GM23338 (cell line): ENCODE data around the gene TCF20. TPM values are rescaled to one million over a fixed set of nuclear protein-coding genes. Genes with fewer than 3 reads are reported as not detected.

Experiments used
- ATAC-seq: fragments of 200-7000 bp; cut with Tn5 transposase; 3 replicates; pipeline ENCODE4 v1.9.1; 2020
- DNase-seq: peaks from one replicate; pipeline ENCODE4 v3.0.0-alpha.2; 2015; ENCODE audit warnings: low spot score
- H2AFZ ChIP-seq: fragments of 200-600 bp; sonication (generic); 2 replicates; pipeline ENCODE4 v1.8.0; 2016; ENCODE audit warnings: antibody characterized with exemption, mild to moderate bottlenecking, moderate library complexity
- H3F3A ChIP-seq: fragments of 200-600 bp; sonication (generic); replicated peaks from 2 replicates; pipeline ENCODE4 v1.8.0; 2017; ENCODE audit warnings: antibody characterized with exemption, mixed run types, low read depth
- H3K27ac ChIP-seq: fragments of 200-600 bp; sonication (generic); 2 replicates; pipeline ENCODE4 v1.6.1; 2016; ENCODE audit warnings: low read depth
- H3K27me3 ChIP-seq: fragments of 200-600 bp; sonication (generic); 2 replicates; pipeline ENCODE4 v1.8.0; 2016; ENCODE audit warnings: mild to moderate bottlenecking, mixed run types, moderate library complexity; ENCODE audit not compliant: insufficient read depth
- H3K36me3 ChIP-seq: fragments of 200-600 bp; sonication (generic); 2 replicates; pipeline ENCODE4 v1.8.0; 2016; ENCODE audit warnings: mild to moderate bottlenecking; ENCODE audit not compliant: insufficient read depth
- H3K4me1 ChIP-seq: fragments of 200-600 bp; sonication (generic); 2 replicates; pipeline ENCODE4 v1.8.0; 2016; ENCODE audit warnings: mild to moderate bottlenecking, moderate library complexity; ENCODE audit not compliant: insufficient read depth
- H3K4me2 ChIP-seq: fragments of 200-600 bp; sonication (generic); 2 replicates; pipeline ENCODE4 v1.7.1; 2017; ENCODE audit warnings: mixed run types
- H3K4me3 ChIP-seq: fragments of 200-600 bp; sonication (generic); 2 replicates; pipeline ENCODE4 v1.6.1; 2016; ENCODE audit warnings: mixed run types
- H3K79me2 ChIP-seq: fragments of 200-600 bp; sonication (generic); replicated peaks from 2 replicates; pipeline ENCODE4 v1.8.0; 2017; ENCODE audit warnings: mild to moderate bottlenecking; ENCODE audit not compliant: insufficient read depth
- H3K9me2 ChIP-seq: fragments of 200-600 bp; sonication (generic); 2 replicates; pipeline ENCODE4 v1.8.0; 2017; ENCODE audit not compliant: insufficient read depth
- H4K20me1 ChIP-seq: fragments of 200-600 bp; sonication (generic); replicated peaks from 2 replicates; pipeline ENCODE4 v1.8.0; 2017; ENCODE audit warnings: mild to moderate bottlenecking; ENCODE audit not compliant: insufficient read depth
- H3K27ac Mint-ChIP-seq: 2 replicates; pipeline ENCODE4 v1.8.0; 2020; ENCODE audit warnings: inconsistent platforms, mild to moderate bottlenecking, moderate library complexity, mixed read lengths
- H3K27me3 Mint-ChIP-seq: 3 replicates; pipeline ENCODE4 v1.8.0; 2022; ENCODE audit warnings: low read depth, mild to moderate bottlenecking, moderate library complexity, mixed read lengths, inconsistent platforms; ENCODE audit not compliant: insufficient read depth, poor library complexity
- H3K36me3 Mint-ChIP-seq: 3 replicates; pipeline ENCODE4 v1.8.0; 2021; ENCODE audit warnings: low read depth, mild to moderate bottlenecking, inconsistent platforms, moderate library complexity, mixed read lengths
- H3K4me1 Mint-ChIP-seq: 3 replicates; pipeline ENCODE4 v1.8.0; 2020; ENCODE audit warnings: mild to moderate bottlenecking, inconsistent platforms, mixed read lengths
- H3K4me3 Mint-ChIP-seq: 3 replicates; pipeline ENCODE4 v1.8.0; 2021; ENCODE audit warnings: moderate library complexity, mild to moderate bottlenecking, inconsistent platforms, mixed read lengths
- H3K9me3 Mint-ChIP-seq: 3 replicates; pipeline ENCODE4 v1.8.0; 2020; ENCODE audit warnings: moderate library complexity, mild to moderate bottlenecking, inconsistent platforms, mixed read lengths
- CREB1 ChIP-seq: fragments of 250-450 bp; sonication (Bioruptor Pico); IDR thresholded peaks from 2 replicates; pipeline ENCODE4 v1.5.0; 2020; ENCODE audit warnings: low read depth, mild to moderate bottlenecking, moderate library complexity
- EZH2 ChIP-seq: fragments of 200-600 bp; sonication (generic); IDR thresholded peaks from one replicate; pipeline ENCODE4 v1.8.0; 2017; ENCODE audit warnings: antibody characterized with exemption, mild to moderate bottlenecking, low read depth; ENCODE audit not compliant: unreplicated experiment
- EZH2phosphoT487 ChIP-seq: fragments of 200-600 bp; sonication (generic); IDR thresholded peaks from one replicate; pipeline ENCODE4 v1.8.1; 2018; ENCODE audit warnings: antibody characterized with exemption; ENCODE audit not compliant: unreplicated experiment
- NANOG ChIP-seq: IDR thresholded peaks from 2 replicates; pipeline ENCODE4 v1.6.1; 2016; ENCODE audit warnings: antibody characterized with exemption, borderline replicate concordance
- REST ChIP-seq: IDR thresholded peaks from one replicate; pipeline ENCODE4 v1.6.1; 2018; ENCODE audit warnings: antibody characterized with exemption; ENCODE audit not compliant: unreplicated experiment
- ZNF331 ChIP-seq: fragments of 250-450 bp; sonication (Bioruptor Pico); IDR thresholded peaks from 2 replicates; pipeline ENCODE4 v1.5.0; 2020; ENCODE audit warnings: low read depth, mild to moderate bottlenecking, moderate library complexity
- polyA plus RNA-seq: library from polyadenylated mRNA; unstranded; fragments of >200 nt; fragmentation: Nextera tagmentation; extraction: Ambion mirVana; gene quantifications from 2 replicates; pipeline ENCODE4 v1.2.1, GENCODE V29; 2016
- total RNA-seq: library from RNA; depleted of rRNA; stranded (reverse); fragments of >200 nt; shearing (Covaris generic); gene quantifications from 2 replicates; pipeline ENCODE4 v1.2.3, GENCODE V29; 2014
- TF ChIP-seq, protein P1 (sequence below): fragments of 250-450 bp; sonication (Bioruptor Pico); IDR thresholded peaks from 2 replicates; pipeline ENCODE4 v1.5.0; 2020; ENCODE audit warnings: mild to moderate bottlenecking, moderate library complexity
- TF ChIP-seq, protein P2 (sequence below): IDR thresholded peaks from 2 replicates; pipeline ENCODE4 v1.6.1; 2016; ENCODE audit warnings: antibody characterized with exemption

TCF20 gene
- total and polyA plus RNA-seq, 2 experiments from 2014 or later: 6.4 to 68.7 TPM

DNA sequence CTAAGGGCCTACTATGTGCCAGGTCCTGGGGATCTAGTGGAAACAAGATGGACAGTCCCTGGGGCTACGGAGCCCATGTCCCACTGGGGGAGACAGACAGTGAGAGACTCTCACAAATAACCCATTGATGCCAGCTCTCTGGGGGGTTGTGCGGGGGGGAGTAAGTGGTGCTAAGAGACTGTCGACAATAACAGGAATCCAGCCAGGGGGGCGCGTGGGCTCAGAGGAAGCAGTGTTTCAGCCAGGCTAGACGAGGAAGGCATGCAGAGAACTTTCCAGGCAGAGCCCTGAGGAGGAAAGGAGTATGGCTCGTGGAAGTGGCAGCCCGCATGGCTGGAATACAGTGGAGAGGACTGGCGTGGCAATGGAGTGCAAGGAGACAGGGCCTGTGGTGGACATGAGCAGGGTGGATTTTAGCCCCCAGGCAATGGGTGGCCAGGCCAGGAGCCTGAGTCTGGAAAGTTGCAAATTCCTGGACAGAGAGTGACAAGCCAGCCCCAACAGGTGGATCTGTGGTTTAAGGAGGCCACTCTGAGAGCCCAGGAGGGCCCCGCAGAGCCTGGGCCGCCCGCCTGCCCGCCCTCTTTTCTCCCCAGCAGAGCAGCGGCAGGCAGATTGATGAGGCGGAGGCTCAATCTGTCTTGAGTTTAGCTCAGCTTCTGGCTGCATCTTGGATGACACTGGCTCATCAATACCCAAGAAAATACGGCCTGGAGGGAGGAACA lies 40.0 kb upstream of the TCF20 start (continued):
- TF ChIP-seq, protein P1, sequence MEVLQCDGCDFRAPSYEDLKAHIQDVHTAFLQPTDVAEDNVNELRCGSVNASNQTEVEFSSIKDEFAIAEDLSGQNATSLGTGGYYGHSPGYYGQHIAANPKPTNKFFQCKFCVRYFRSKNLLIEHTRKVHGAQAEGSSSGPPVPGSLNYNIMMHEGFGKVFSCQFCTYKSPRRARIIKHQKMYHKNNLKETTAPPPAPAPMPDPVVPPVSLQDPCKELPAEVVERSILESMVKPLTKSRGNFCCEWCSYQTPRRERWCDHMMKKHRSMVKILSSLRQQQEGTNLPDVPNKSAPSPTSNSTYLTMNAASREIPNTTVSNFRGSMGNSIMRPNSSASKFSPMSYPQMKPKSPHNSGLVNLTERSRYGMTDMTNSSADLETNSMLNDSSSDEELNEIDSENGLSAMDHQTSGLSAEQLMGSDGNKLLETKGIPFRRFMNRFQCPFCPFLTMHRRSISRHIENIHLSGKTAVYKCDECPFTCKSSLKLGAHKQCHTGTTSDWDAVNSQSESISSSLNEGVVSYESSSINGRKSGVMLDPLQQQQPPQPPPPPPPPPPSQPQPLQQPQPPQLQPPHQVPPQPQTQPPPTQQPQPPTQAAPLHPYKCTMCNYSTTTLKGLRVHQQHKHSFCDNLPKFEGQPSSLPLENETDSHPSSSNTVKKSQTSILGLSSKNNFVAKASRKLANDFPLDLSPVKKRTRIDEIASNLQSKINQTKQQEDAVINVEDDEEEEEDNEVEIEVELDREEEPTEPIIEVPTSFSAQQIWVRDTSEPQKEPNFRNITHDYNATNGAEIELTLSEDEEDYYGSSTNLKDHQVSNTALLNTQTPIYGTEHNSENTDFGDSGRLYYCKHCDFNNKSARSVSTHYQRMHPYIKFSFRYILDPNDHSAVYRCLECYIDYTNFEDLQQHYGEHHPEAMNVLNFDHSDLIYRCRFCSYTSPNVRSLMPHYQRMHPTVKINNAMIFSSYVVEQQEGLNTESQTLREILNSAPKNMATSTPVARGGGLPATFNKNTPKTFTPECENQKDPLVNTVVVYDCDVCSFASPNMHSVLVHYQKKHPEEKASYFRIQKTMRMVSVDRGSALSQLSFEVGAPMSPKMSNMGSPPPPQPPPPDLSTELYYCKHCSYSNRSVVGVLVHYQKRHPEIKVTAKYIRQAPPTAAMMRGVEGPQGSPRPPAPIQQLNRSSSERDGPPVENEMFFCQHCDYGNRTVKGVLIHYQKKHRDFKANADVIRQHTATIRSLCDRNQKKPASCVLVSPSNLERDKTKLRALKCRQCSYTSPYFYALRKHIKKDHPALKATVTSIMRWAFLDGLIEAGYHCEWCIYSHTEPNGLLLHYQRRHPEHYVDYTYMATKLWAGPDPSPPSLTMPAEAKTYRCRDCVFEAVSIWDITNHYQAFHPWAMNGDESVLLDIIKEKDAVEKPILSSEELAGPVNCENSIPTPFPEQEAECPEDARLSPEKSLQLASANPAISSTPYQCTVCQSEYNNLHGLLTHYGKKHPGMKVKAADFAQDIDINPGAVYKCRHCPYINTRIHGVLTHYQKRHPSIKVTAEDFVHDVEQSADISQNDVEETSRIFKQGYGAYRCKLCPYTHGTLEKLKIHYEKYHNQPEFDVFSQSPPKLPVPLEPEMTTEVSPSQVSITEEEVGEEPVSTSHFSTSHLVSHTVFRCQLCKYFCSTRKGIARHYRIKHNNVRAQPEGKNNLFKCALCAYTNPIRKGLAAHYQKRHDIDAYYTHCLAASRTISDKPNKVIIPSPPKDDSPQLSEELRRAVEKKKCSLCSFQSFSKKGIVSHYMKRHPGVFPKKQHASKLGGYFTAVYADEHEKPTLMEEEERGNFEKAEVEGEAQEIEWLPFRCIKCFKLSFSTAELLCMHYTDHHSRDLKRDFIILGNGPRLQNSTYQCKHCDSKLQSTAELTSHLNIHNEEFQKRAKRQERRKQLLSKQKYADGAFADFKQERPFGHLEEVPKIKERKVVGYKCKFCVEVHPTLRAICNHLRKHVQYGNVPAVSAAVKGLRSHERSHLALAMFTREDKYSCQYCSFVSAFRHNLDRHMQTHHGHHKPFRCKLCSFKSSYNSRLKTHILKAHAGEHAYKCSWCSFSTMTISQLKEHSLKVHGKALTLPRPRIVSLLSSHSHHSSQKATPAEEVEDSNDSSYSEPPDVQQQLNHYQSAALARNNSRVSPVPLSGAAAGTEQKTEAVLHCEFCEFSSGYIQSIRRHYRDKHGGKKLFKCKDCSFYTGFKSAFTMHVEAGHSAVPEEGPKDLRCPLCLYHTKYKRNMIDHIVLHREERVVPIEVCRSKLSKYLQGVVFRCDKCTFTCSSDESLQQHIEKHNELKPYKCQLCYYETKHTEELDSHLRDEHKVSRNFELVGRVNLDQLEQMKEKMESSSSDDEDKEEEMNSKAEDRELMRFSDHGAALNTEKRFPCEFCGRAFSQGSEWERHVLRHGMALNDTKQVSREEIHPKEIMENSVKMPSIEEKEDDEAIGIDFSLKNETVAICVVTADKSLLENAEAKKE: no peak
- TF ChIP-seq NANOG (no peak), CREB1 (no peak), ZNF331 (CRISPR knock-in tag) (no peak), EZH2 (no peak), EZH2phosphoT487 (no peak)
- TF ChIP-seq, protein P2, sequence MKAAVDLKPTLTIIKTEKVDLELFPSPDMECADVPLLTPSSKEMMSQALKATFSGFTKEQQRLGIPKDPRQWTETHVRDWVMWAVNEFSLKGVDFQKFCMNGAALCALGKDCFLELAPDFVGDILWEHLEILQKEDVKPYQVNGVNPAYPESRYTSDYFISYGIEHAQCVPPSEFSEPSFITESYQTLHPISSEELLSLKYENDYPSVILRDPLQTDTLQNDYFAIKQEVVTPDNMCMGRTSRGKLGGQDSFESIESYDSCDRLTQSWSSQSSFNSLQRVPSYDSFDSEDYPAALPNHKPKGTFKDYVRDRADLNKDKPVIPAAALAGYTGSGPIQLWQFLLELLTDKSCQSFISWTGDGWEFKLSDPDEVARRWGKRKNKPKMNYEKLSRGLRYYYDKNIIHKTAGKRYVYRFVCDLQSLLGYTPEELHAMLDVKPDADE: no peak

GRCh38 chr22:42309865-42310264 lies 39.4 kb upstream of the TCF20 start:
- H3K79me2 ChIP-seq: no peaks in the 10 kb centered on the region
- H3K27ac ChIP-seq: no peak overlapping the region
- Mint-ChIP-seq H3K36me3 (no peaks in the 10 kb centered on the region), H3K27me3 (peaks cover 10% of the 10 kb centered on the region), H3K27ac (no peak overlapping the region), H3K9me3 (no peaks in the 10 kb centered on the region), H3K4me1 (peaks cover 36% of the 10 kb centered on the region), H3K4me3 (no peak overlapping the region)
- no peaks in the 10 kb centered on the region for H3K36me3 ChIP-seq
- no peaks in the 10 kb centered on the region; the same call in 1 of the 2 replicates for H4K20me1 ChIP-seq
- TF ChIP-seq REST: no peak
- no peak overlapping the region for H3K4me3 ChIP-seq
- peaks cover 4% of the 10 kb centered on the region; the same call in 1 of the 2 replicates for H3K27me3 ChIP-seq
- H3K4me1 ChIP-seq: peaks cover under 1% of the 10 kb centered on the region; the same call in 1 of the 2 replicates
- ATAC-seq: no peak
- no peak for DNase-seq
- no peaks in the 10 kb centered on the region for H3F3A ChIP-seq
- no peak overlapping the region for H3K4me2 ChIP-seq
- no peak overlapping the region for H2AFZ ChIP-seq
- no peaks in the 10 kb centered on the region for H3K9me2 ChIP-seq
